A673 (cell line): ENCODE data around the gene UBE2E2. TPM values are rescaled to one million over a fixed set of nuclear protein-coding genes. Genes with fewer than 3 reads are reported as not detected.

Experiments
- BruUV-seq: library from RNA; stranded (reverse); fragments of 400-500 nt; replicated peaks from 2 replicates; lab custom pipeline; 2021; lab: Mats Ljungman, UMichigan
- CTCF ChIA-PET: fragments of 300-600 bp; sonication (Branson Sonifier 250); formaldehyde crosslinking; loops from one replicate; lab custom pipeline; 2022; ENCODE audit warnings: antibody characterized with exemption; lab: Charles Lee
- POLR2A ChIA-PET: fragments of 300-600 bp; sonication (Branson Sonifier 250); formaldehyde crosslinking; loops from one replicate; lab custom pipeline; 2022; ENCODE audit warnings: antibody characterized with exemption; ENCODE audit not compliant: low non-redundant PET; lab: Charles Lee
- DNase-seq: peaks from one replicate; pipeline ENCODE4 v3.0.0-alpha.2; 2015; ENCODE audit warnings: low spot score
- H3K27ac ChIP-seq: fragments of 200-600 bp; sonication (generic); 2 replicates; pipeline ENCODE4 v1.5.1; 2016; ENCODE audit warnings: mixed run types, low read depth, mild to moderate bottlenecking, mixed read lengths, antibody characterized with exemption, low read length; ENCODE audit not compliant: poor library complexity, severe bottlenecking
- H3K27me3 ChIP-seq: fragments of 200-600 bp; sonication (generic); replicated peaks from 2 replicates; pipeline ENCODE4 v1.6.1; 2017; ENCODE audit warnings: mixed run types, low read depth, mild to moderate bottlenecking, mixed read lengths, antibody characterized with exemption, low read length; ENCODE audit not compliant: insufficient read depth, poor library complexity
- H3K36me3 ChIP-seq: fragments of 200-600 bp; sonication (generic); 2 replicates; pipeline ENCODE4 v1.6.1; 2016; ENCODE audit warnings: mixed run types, mild to moderate bottlenecking, mixed read lengths, antibody characterized with exemption, low read length; ENCODE audit not compliant: insufficient read depth, poor library complexity, severe bottlenecking
- H3K4me1 ChIP-seq: fragments of 200-600 bp; sonication (generic); 2 replicates; pipeline ENCODE4 v1.6.1; 2017; ENCODE audit warnings: mixed run types, mild to moderate bottlenecking, mixed read lengths, antibody characterized with exemption, low read length; ENCODE audit not compliant: insufficient read depth, poor library complexity, severe bottlenecking
- H3K4me3 ChIP-seq: fragments of 200-600 bp; sonication (generic); 2 replicates; pipeline ENCODE4 v1.5.1; 2016; ENCODE audit warnings: low read depth, mixed run types, mild to moderate bottlenecking, mixed read lengths, low read length; ENCODE audit not compliant: poor library complexity, severe bottlenecking
- H3K9me3 ChIP-seq: fragments of 200-600 bp; sonication (generic); 2 replicates; pipeline ENCODE4 v1.6.1; 2016; ENCODE audit warnings: mixed run types, low read depth, mild to moderate bottlenecking, mixed read lengths, antibody characterized with exemption, low read length; ENCODE audit not compliant: poor library complexity, severe bottlenecking
- CTCF ChIP-seq: fragments of 300-800, 200-600 bp; sonication (generic); conservative IDR thresholded peaks from 2 replicates; pipeline ENCODE4 v1.5.1; 2017; ENCODE audit warnings: low read depth, mild to moderate bottlenecking, antibody characterized with exemption, low read length, moderate library complexity, mixed read lengths
- EZH2 ChIP-seq: fragments of 200-600 bp; sonication (generic); IDR thresholded peaks from 2 replicates; pipeline ENCODE4 v1.6.1; 2017; ENCODE audit warnings: borderline replicate concordance, low read depth, mild to moderate bottlenecking, mixed read lengths, antibody characterized with exemption, low read length; ENCODE audit not compliant: poor library complexity, severe bottlenecking
- intact Hi-C: fragments of 100-400 bp; cut with micrococcal nuclease; formaldehyde crosslinking; loops from one replicate; pipeline ENCODE4 v1.10.0; 2022; ENCODE audit not compliant: unreplicated experiment
- total RNA-seq: library from RNA; stranded (reverse); gene quantifications from 2 replicates; pipeline ENCODE4 v1.2.3, GENCODE V29; 2021

The UBE2E2 gene
- total RNA-seq, 1 experiment from 2014 or later = 2.0 TPM

GRCh38 chr3:23548706-23549105 is 345.6 kb downstream of the UBE2E2 start:
- no TSS peak for BruUV-seq
- H3K4me3 ChIP-seq = no peak overlapping the region
- no peak for DNase-seq
- ChIA-PET CTCF (no interaction called here), POLR2A (no interaction called here)
- H3K4me1 ChIP-seq = no peaks in the 10 kb centered on the region
- H3K36me3 ChIP-seq = no peaks in the 10 kb centered on the region
- TF ChIP-seq EZH2 (no peak), CTCF (no peak)
- intact Hi-C loops = no loop called here
- peaks cover 17% of the 10 kb centered on the region for H3K27me3 ChIP-seq
- no peak overlapping the region for H3K27ac ChIP-seq
- no peaks in the 10 kb centered on the region for H3K9me3 ChIP-seq

- Histone ChIP-seq H3K4me1 (no peaks in the 10 kb centered on the region), H3K27me3 (peaks cover 21% of the 10 kb centered on the region), H3K9me3 (no peaks in the 10 kb centered on the region), H3K36me3 (no peaks in the 10 kb centered on the region), H3K4me3 (no peak overlapping the region), H3K27ac (no peak overlapping the region)
- BruUV-seq = no TSS peak
- DNase-seq = no peak
- intact Hi-C loops = no loop called here
- TF ChIP-seq EZH2 (no peak), CTCF (no peak)
- CTCF ChIA-PET = no interaction called here
- POLR2A ChIA-PET = no interaction called here
These were observed 346.2 kb downstream of the UBE2E2 start for GRCh38 chr3:23549148-23549910.

GRCh38 chr3:23550402-23550801 is 347.3 kb downstream of the UBE2E2 start:
- H3K27me3 ChIP-seq = peaks cover 21% of the 10 kb centered on the region
- intact Hi-C loops = no loop called here
- H3K36me3 ChIP-seq = no peaks in the 10 kb centered on the region
- no peak overlapping the region for H3K27ac ChIP-seq
- TF ChIP-seq CTCF = no peak
- TF ChIP-seq EZH2 = no peak
- H3K4me3 ChIP-seq = no peak overlapping the region
- ChIA-PET CTCF (no interaction called here), POLR2A (no interaction called here)
- BruUV-seq = no TSS peak
- no peaks in the 10 kb centered on the region for H3K9me3 ChIP-seq
- no peak for DNase-seq
- no peaks in the 10 kb centered on the region for H3K4me1 ChIP-seq
